HCT116 (cell line): ENCODE results near the gene PITRM1.
A peak's percentile ranks its signal among the peaks of the same experiment; 100 is the strongest.

Experiments
- CTCF ChIP-seq, 3 experiments: fragments of 200-600 bp in 1 of 3; sonication (generic) in 1 of 3; IDR thresholded peaks in 2 of 3; conservative IDR thresholded peaks in 1 of 3; 2 replicates each; pipeline ENCODE4 v1.5.1; 2012 to 2017; ENCODE audit warnings: low read depth in 2 of 3, low read length in 2 of 3, antibody characterized with exemption in 1 of 3, borderline replicate concordance in 1 of 3, control low read depth in 1 of 3, mild to moderate bottlenecking in 1 of 3, mixed read lengths in 1 of 3, mixed run types in 1 of 3, moderate library complexity in 1 of 3; ENCODE audit not compliant: insufficient read depth in 1 of 3
- POLR2A ChIP-seq: IDR thresholded peaks from 2 replicates; pipeline ENCODE4 v1.7.0; 2011; ENCODE audit warnings: borderline replicate concordance; ENCODE audit not compliant: insufficient read depth, insufficient read length; ENCODE audit errors: extremely low read depth
- POLR2AphosphoS5 ChIP-seq: IDR thresholded peaks from 2 replicates; pipeline ENCODE4 v1.6.1; 2011; ENCODE audit warnings: mild to moderate bottlenecking, low read depth, low read length, moderate library complexity

GRCh38 chr10:3222068-3222467 is 49.5 kb upstream of the PITRM1 start:
- TF ChIP-seq POLR2AphosphoS5, result no peak
- TF ChIP-seq CTCF (IDR thresholded peaks at IDR 0.05 in 2 of 3, conservative IDR thresholded peaks at IDR 0.05 in 1 of 3; ENCODE audit: borderline replicate concordance in 1 of 3, insufficient read depth in 1 of 3, low read depth in 2 of 3, low read length in 2 of 3), result peak; percentile 8 to 42 (median 22); a peak in 3 of 6 replicates
- no peak for TF ChIP-seq POLR2A
